HCT116 (cell line): ENCODE results near the gene ETNK2. TPM values are rescaled to one million over a fixed set of nuclear protein-coding genes. Genes with fewer than 3 reads are reported as not detected.

ENCODE experiments used
- ATAC-seq: fragments of 200-7000 bp; cut with Tn5 transposase; 2 replicates; pipeline ENCODE4 v1.9.1; 2020; ENCODE audit warnings: mild to moderate bottlenecking, moderate library complexity
- BruUV-seq: library from RNA; stranded (reverse); fragments of 400-500 nt; replicated peaks from 2 replicates; lab custom pipeline; 2021; lab: Mats Ljungman, UMichigan
- CTCF ChIA-PET: fragments of 300-600 bp; sonication (Branson Sonifier 250); formaldehyde crosslinking; loops from one replicate; lab custom pipeline; 2021; ENCODE audit warnings: antibody characterized with exemption; lab: Charles Lee
- POLR2A ChIA-PET: fragments of 300-600, 350-600 bp; sonication (Branson Sonifier 250); formaldehyde crosslinking; loops from one replicate; lab custom pipeline; 2021; ENCODE audit warnings: antibody characterized with exemption; lab: Charles Lee
- RAD21 ChIA-PET, 2 experiments: fragments of 300-600 bp; sonication (Branson Sonifier 250); formaldehyde crosslinking; loops; one replicate each; lab custom pipeline; 2023; ENCODE audit warnings: low total read pairs in 2 of 2; ENCODE audit not compliant: uncharacterized antibody in 2 of 2, unreplicated experiment in 2 of 2, low non-redundant PET in 1 of 2; lab: Charles Lee
- DNase-seq: peaks from one replicate; pipeline ENCODE4 v3.0.0-alpha.2; 2010; ENCODE audit warnings: low read depth, low spot score
- H2AFZ ChIP-seq: fragments of 200-600 bp; shearing (Covaris generic), sonication (generic); 2 replicates; pipeline ENCODE4 v1.6.1; 2017; ENCODE audit warnings: low read depth, mixed run types, mixed read lengths, antibody characterized with exemption, low read length; ENCODE audit not compliant: poor library complexity, severe bottlenecking
- H3K27ac ChIP-seq: 2 replicates; pipeline ENCODE4 v1.5.1; 2012; ENCODE audit warnings: low read depth, low read length
- H3K27me3 ChIP-seq: fragments of 200-600 bp; sonication (generic); 2 replicates; pipeline ENCODE4 v1.6.1; 2016; ENCODE audit warnings: mixed run types, low read length, mixed read lengths; ENCODE audit not compliant: insufficient read depth
- H3K36me3 ChIP-seq, 2 experiments: fragments of 200-500 bp in 1 of 2; fragments of 200-600 bp in 1 of 2; sonication (Bioruptor generic) in 1 of 2; sonication (generic) in 1 of 2; 2 replicates each; pipeline versions ENCODE4 v1.5.1 to v1.6.1; 2014 to 2016; ENCODE audit warnings: low read length in 2 of 2, inconsistent platforms in 1 of 2, mixed read lengths in 1 of 2, mixed run types in 1 of 2; ENCODE audit not compliant: insufficient read depth in 2 of 2, control insufficient read depth in 1 of 2
- H3K4me1 ChIP-seq, 2 experiments: fragments of 200-600 bp in 1 of 2; sonication (generic) in 1 of 2; 2 replicates each; pipeline versions ENCODE4 v1.5.1 to v1.6.1; 2012 to 2017; ENCODE audit warnings: low read length in 2 of 2, inconsistent platforms in 1 of 2, mild to moderate bottlenecking in 1 of 2, mixed read lengths in 1 of 2, mixed run types in 1 of 2, moderate library complexity in 1 of 2; ENCODE audit not compliant: insufficient read depth in 2 of 2, control insufficient read depth in 1 of 2
- H3K4me2 ChIP-seq: fragments of 200-600 bp; sonication (generic); 2 replicates; pipeline ENCODE4 v1.6.1; 2017; ENCODE audit warnings: mixed run types, low read length, mixed read lengths
- H3K4me3 ChIP-seq, 2 experiments: fragments of 200-600 bp in 1 of 2; sonication (generic) in 1 of 2; replicated peaks in 1 of 2; 2 replicates each; pipeline ENCODE4 v1.5.1; 2011 to 2016; ENCODE audit warnings: low read length in 2 of 2, control low read depth in 1 of 2, low read depth in 1 of 2, mild to moderate bottlenecking in 1 of 2, mixed read lengths in 1 of 2, mixed run types in 1 of 2
- H3K79me2 ChIP-seq: fragments of 200-600 bp; sonication (generic); 2 replicates; pipeline ENCODE4 v1.6.1; 2017; ENCODE audit warnings: mild to moderate bottlenecking, mixed run types, low read length, moderate library complexity, mixed read lengths; ENCODE audit not compliant: insufficient read depth
- H3K9ac ChIP-seq: fragments of 200-600 bp; sonication (generic); 2 replicates; pipeline ENCODE4 v1.6.1; 2016; ENCODE audit warnings: low read length, mixed read lengths
- H3K9me2 ChIP-seq: fragments of 200-600 bp; sonication (generic), shearing (Covaris generic); 2 replicates; pipeline ENCODE4 v1.6.1; 2017; ENCODE audit warnings: mixed run types, mild to moderate bottlenecking, moderate library complexity; ENCODE audit not compliant: insufficient read depth
- H3K9me3 ChIP-seq, 2 experiments: fragments of 200-500 bp in 1 of 2; fragments of 200-600 bp in 1 of 2; sonication (Bioruptor generic) in 1 of 2; sonication (generic) in 1 of 2; 2 replicates each; pipeline ENCODE4 v1.6.1; 2014 to 2017; ENCODE audit warnings: low read length in 2 of 2, mixed read lengths in 2 of 2, inconsistent platforms in 1 of 2, low read depth in 1 of 2, mild to moderate bottlenecking in 1 of 2, mixed run types in 1 of 2, moderate library complexity in 1 of 2; ENCODE audit not compliant: control insufficient read depth in 1 of 2, insufficient read depth in 1 of 2
- H4K20me1 ChIP-seq: fragments of 200-600 bp; sonication (generic), shearing (Covaris generic); 2 replicates; pipeline ENCODE4 v1.6.1; 2017; ENCODE audit warnings: mixed run types, mild to moderate bottlenecking, moderate library complexity; ENCODE audit not compliant: insufficient read depth
- CBX3 ChIP-seq: IDR thresholded peaks from 2 replicates; pipeline ENCODE4 v1.6.1; 2012; ENCODE audit warnings: low read depth
- EZH2phosphoT487 ChIP-seq: fragments of 200-600 bp; IDR thresholded peaks from 2 replicates; pipeline ENCODE4 v1.6.1; 2018; ENCODE audit warnings: antibody characterized with exemption, borderline replicate concordance
- POLR2AphosphoS5 ChIP-seq: IDR thresholded peaks from 2 replicates; pipeline ENCODE4 v1.6.1; 2011; ENCODE audit warnings: mild to moderate bottlenecking, low read depth, low read length, moderate library complexity
- RAD21 ChIP-seq: IDR thresholded peaks from 2 replicates; pipeline ENCODE4 v1.6.1; 2012; ENCODE audit warnings: low read depth, mild to moderate bottlenecking
- SP1 ChIP-seq: IDR thresholded peaks from 2 replicates; pipeline ENCODE4 v1.6.1; 2012; ENCODE audit warnings: low read depth
- SRF ChIP-seq: IDR thresholded peaks from 2 replicates; pipeline ENCODE4 v1.6.1; 2012; ENCODE audit warnings: low read depth
- ZNF274 ChIP-seq: fragments of 200-500 bp; sonication (Bioruptor generic); IDR thresholded peaks from 2 replicates; pipeline ENCODE4 v1.6.1; 2014; ENCODE audit warnings: mild to moderate bottlenecking, low read depth, low read length, inconsistent platforms
- intact Hi-C: fragments of 100-400 bp; cut with micrococcal nuclease; formaldehyde crosslinking; loops from 2 replicates; pipeline ENCODE4 v1.10.0; 2022
- total RNA-seq: library from RNA; stranded (reverse); gene quantifications from one replicate; pipeline ENCODE4 v1.2.1, GENCODE V29; 2021; ENCODE audit not compliant: unreplicated experiment
- TF ChIP-seq, protein P1 (sequence below), 3 experiments: fragments of 200-600 bp in 1 of 3; sonication (generic) in 1 of 3; IDR thresholded peaks in 2 of 3; conservative IDR thresholded peaks in 1 of 3; 2 replicates each; pipeline ENCODE4 v1.5.1; 2012 to 2017; ENCODE audit warnings: low read depth in 2 of 3, low read length in 2 of 3, antibody characterized with exemption in 1 of 3, borderline replicate concordance in 1 of 3, control low read depth in 1 of 3, mild to moderate bottlenecking in 1 of 3, mixed read lengths in 1 of 3, mixed run types in 1 of 3, moderate library complexity in 1 of 3; ENCODE audit not compliant: insufficient read depth in 1 of 3

ETNK2 gene
- total RNA-seq, 1 experiment from 2014 or later: 16.1 TPM

DNA sequence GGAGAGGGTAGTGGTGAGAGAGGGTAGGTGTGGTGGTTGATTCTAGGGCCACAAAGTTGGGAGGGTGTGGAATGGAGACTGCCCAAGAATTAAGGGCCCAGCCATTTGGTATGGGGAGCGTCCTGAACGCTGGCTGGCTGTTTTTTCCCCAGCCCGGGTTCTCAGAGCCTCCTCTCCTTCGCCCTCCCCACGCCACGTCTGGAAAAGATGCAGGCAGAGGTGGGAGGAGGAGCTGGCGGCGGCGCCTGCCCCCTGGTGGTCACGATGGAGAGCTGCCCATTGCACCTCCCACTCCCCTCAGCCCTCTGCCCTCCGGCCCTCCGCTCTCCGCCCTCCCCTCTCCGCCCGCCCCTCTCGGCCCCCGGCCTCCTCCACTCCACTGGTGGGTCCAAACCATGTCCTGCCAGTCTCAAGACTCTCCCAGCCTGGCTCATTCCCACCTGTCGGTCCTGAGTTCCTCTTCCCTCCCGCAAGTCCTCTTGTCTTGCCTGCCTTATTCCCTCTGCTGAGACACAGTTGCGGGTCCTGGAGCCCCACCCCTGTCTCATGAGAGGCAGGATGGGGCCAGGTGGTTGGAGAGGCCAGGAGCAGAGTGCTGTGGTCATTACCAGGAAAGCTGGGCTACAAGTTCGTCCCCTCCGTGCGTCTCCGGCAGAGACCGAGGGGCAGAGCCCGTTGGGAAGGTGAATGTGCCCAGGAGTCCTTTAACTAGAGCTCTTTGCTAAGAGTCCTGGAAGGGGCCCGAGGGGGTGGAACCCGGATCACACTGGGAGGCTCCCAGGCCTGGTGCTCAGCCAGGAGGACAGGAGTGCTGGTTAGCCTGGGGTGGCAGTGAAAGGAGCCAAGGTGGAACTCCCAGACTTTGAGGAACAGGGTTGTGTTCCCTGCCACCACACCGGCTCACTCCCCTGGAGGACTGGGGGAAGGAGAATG, 22.6 kb downstream of the ETNK2 start:
- no peaks in the 10 kb centered on the region for H3K9me2 ChIP-seq
- peak; percentile 85 for ATAC-seq
- peak overlapping the region; percentile 63 for H3K4me2 ChIP-seq
- H2AFZ ChIP-seq: no peak overlapping the region
- POLR2A ChIA-PET: interaction anchor here (1.2 to 2.4 kb wide), 5 partner anchors 8 to 269 kb away, joined by 3 to 14 read pairs (median 5); partner anchors contain the start of gene SNRPE
- DNase-seq: no peak
- H3K79me2 ChIP-seq: no peaks in the 10 kb centered on the region
- H3K36me3 ChIP-seq: no peaks in the 10 kb centered on the region
- no peaks in the 10 kb centered on the region for H4K20me1 ChIP-seq
- peak; percentile 39; the same call in 1 of the 2 replicates for TF ChIP-seq POLR2AphosphoS5
- TF ChIP-seq CBX3: no peak
- no peak for TF ChIP-seq SP1
- no peak for TF ChIP-seq EZH2phosphoT487
- TF ChIP-seq ZNF274: no peak
- TF ChIP-seq, protein P1, sequence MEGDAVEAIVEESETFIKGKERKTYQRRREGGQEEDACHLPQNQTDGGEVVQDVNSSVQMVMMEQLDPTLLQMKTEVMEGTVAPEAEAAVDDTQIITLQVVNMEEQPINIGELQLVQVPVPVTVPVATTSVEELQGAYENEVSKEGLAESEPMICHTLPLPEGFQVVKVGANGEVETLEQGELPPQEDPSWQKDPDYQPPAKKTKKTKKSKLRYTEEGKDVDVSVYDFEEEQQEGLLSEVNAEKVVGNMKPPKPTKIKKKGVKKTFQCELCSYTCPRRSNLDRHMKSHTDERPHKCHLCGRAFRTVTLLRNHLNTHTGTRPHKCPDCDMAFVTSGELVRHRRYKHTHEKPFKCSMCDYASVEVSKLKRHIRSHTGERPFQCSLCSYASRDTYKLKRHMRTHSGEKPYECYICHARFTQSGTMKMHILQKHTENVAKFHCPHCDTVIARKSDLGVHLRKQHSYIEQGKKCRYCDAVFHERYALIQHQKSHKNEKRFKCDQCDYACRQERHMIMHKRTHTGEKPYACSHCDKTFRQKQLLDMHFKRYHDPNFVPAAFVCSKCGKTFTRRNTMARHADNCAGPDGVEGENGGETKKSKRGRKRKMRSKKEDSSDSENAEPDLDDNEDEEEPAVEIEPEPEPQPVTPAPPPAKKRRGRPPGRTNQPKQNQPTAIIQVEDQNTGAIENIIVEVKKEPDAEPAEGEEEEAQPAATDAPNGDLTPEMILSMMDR (IDR thresholded peaks at IDR 0.05 in 2 of 3, conservative IDR thresholded peaks at IDR 0.05 in 1 of 3; ENCODE audit: borderline replicate concordance in 1 of 3, insufficient read depth in 1 of 3, low read depth in 2 of 3, low read length in 2 of 3): peak; percentile 63 to 86 (median 81)
- peak; percentile 84 for TF ChIP-seq RAD21
- TF ChIP-seq SRF: no peak
- TF ChIP-seq, all 23 proteins: peak for 3
- Histone ChIP-seq H3K27me3 (no peaks in the 10 kb centered on the region), H3K9me3 (no peaks in the 10 kb centered on the region), H3K9ac (peak overlapping the region; percentile 28; the same call in 1 of the 2 replicates), H3K27ac (no peak overlapping the region), H3K4me3 (no peak overlapping the region), H3K4me1 (peaks cover 21 to 45% of the 10 kb centered on the region in 2 experiments)
- CTCF ChIA-PET: interaction anchor here (0.7 to 7.6 kb wide), 28 partner anchors 8 to 275 kb away, joined by 3 to 246 read pairs (median 5); partner anchors contain the start of genes ETNK2, GOLT1A, SNRPE and SOX13
- intact Hi-C loops: no loop called here
- no TSS peak for BruUV-seq
- RAD21 ChIA-PET: interaction anchor here (0.9 to 1.8 kb wide), 5 partner anchors 49 to 258 kb away, joined by 3 to 14 read pairs (median 5); no protein-coding TSS in a partner anchor
